HG02588 (cell line): ENCODE measurements around the gene USH2A.

Source experiments
- ATAC-seq: cut with Tn5 transposase; IDR thresholded peaks from one replicate; pipeline ENCODE4 v1.9.1; 2021; ENCODE audit warnings: mild to moderate bottlenecking, moderate library complexity; ENCODE audit not compliant: unreplicated experiment

USH2A gene

DNA sequence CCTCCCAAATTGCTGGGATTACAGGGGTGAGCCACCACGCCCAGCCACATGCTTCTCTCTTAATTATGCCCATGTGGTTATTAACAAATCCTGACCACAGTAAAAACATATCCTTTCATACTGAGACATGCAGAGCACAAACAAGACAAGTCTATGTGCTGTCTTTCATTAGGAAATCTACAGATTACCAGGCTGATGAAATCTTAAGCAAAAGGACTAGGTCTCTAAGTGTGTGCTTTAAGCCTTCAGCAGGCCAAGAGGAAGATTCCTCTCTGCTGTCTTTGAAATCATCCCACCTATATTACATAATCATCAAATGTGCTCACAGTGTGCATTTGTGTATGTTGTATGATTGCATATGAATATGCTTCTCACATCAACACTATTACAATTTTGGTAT is 436.8 kb downstream of the USH2A start:
- ATAC-seq: no peak

DNA sequence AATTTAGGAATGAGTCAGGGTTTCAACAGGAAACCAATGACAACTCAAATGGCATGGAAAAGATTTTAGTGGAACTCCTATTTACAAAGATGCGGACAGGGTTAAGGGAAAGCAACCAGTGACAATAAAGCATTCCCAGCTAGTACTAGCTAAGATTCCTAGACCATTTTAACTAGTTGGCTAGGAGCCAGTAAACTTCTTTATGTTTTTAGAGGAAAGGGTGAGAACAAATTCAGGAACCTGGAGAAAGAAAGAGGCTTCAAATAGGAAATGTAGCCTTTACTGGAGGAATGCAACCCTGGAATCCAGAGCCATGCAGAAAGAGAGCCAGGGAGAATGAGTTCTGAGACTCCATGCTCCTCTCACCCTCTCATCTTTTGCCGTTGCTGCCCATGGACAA is 439.6 kb downstream of the USH2A start:
- ATAC-seq: no peak

DNA sequence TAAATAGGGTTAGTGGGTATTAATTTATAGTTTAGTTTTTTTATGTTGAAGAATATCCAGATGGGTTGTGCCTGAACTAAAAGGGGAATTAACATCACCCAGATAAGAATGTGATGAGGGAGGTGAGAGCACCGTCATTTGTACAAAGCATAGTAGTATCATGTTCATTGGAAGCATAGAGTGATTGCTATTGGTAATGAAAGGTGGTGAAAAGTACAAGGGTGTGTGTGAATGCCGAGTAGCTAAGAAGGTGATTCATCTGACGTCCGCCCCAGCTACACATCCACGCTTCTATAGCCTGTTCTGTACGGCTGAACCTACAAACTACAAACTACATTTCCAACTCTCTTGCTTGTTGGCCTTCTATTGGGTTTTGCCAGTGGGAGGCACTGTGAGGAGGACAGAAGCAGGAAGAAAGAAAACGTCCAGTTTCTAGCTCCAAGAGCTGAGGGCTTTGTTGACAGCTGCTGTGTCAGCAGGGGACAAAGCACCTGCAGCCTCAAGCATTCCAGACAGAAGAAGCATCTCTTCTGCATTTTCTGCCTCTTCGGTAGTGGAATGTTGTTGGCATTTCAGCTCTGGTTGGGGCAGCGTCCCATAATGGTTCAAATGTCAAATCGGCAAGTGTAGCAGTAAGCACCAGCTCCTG is 451.3 kb downstream of the USH2A start:
- no peak for ATAC-seq

DNA sequence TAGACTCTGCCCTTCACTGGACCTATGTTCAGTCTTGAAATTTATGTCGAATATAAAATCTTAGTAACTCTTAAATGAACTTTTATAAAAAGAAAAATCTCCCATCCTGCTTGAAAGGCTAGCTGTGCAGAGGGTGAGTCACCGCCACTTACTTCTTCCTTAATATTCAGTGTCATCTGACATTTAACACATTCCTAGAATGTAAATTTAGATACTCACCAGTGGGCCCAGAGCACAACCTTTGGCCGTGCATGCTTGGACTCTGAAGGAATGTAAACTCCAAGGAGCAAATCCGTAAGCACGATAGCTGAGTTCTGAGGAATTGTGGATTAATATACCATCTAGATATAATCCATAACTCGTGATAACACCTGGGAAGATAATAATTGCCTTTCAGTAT is 452.8 kb downstream of the USH2A start:
- no peak for ATAC-seq

DNA sequence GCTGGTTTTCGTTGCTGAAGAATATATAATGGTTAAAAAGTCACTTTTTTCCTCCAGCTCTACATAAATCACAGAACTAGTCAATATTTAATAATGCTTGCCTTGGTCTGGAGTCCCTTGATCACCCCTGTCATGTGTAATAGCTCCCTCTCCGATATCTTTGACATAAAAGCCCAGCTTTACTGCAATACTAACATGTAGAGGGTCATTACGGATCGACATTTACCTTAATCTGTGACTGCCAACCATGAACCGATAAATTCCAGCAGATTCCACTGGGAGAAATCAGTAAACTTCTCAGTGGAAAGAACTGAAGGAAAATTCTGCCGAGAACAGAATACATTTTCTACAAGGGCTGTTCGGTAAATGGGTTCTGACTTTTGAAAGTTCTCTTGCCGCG is 459.6 kb downstream of the USH2A start:
- ATAC-seq: no peak

DNA sequence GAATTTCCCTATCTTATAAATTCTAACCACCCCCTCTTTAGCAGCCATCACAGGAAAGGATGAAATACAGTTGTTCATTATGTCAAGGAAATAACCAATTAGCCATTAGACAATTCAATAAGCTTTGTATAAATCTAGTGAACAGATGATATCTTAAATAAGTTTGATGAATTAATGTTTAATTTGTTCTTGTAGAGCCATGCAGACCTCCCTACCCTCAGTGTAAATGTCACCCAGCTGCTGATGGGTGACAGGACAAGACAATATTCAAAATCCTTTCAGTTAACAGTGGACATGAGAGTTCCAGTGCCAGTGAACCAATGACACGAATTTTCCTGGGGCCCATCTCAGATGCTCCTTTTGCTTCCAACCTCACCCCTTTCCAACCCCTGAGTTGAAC is 460.2 kb downstream of the USH2A start:
- no peak for ATAC-seq

DNA sequence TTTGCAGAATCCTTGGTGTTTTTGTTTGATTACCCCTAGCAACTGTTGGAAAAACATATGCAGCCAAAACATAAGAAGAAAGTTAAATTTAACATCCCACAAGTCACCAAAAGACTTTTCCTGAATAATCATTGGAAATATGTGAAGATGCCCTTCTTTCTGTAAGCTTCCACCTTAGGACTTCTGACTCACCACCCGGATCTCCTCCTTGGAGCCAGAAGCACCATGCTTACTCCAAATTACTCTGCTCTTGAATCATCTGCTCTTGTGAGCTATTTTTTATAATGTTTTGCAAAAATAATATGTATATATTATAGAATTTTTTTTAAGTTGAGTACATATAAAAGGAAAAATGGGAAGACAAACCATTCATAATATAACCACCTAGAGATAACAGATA is 464.4 kb downstream of the USH2A start:
- no peak for ATAC-seq

DNA sequence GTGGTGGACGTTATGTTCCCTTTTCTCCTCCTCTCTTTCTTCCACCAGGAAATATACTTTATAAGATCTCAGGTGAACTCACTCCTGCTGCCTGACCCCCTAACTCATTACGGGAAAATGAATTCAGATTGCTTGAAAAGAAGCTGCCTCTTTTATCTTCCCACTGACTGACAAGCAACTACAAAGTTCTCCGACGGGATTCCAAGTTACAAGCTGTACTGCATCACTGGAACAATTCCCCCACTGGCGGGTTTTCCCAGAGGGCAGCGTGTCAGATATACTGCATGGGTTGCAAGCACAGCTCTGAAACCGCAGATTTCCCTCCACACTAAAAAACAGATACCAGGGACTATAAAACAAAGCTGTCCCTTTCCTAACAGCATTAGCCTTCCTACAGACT is 465.6 kb downstream of the USH2A start:
- no peak for ATAC-seq

DNA sequence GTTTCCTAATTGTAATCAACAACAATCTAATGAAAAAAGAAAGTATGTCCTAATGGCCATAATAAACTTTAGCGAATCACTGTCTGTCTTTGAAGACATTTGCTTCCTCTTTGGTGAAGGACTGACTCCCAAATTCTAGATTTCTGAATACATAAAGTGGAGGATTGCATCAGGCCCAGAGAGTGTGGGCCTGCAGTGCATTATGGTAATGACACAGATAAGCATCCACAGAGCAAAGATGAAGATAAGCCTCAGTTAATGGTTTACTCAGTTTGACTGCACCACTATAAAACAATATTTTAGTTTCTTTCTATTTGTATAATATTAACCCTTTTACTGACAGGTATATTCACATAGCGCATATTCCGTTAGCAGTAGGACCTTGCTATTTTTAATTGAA is 490.7 kb downstream of the USH2A start:
- no peak for ATAC-seq

DNA sequence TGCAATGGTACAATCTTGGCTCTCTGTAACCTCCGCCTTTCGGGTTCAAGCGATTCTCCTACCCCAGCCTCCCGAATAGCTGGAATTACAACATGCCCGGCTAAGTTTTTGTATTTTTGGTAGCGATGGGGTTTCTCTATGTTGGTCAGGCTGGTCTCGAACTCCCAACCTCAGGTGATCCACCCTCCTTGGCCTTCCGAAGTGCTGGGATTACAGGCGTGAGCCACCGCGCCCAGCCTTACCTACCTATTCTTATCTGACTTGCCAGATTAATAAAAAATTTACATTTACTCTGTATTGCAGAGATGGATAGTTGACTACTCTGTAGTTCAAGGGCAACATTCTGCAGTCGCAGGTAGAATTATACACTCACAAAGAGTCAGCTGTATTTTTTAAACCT is 496.6 kb downstream of the USH2A start:
- no peak for ATAC-seq

DNA sequence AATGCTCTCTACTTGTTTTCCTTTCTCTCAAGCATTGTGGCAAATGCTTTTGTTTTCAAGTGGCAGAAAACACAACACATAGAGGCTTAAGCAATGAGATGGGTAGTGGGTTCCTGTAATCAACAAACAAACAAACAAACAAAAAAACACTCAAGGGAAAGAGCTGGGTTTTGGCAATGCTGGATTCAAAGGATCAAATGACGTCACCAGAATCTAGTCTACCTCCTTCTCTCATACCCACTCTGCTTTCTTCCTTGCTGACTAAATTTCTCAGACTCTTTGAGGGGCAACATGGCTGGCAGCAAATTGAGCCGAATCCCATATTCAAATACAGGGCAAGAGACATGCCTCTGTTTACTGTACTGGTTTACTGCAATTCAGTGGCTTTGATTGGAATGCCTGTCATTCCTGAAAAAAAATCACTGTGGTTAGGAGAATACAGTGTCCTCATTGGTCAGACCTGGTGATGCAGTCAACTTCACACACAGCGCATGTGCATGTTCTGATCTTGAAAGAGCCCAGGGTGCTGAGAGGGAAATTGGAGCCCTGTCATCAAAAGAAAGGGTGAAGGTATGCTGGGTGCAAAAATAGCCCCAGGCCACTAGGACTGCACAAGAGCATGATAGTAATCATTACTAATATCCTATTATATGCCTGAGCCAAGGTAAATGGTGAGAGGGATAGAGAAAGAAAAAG is 500.0 kb downstream of the USH2A start:
- no peak for ATAC-seq

DNA sequence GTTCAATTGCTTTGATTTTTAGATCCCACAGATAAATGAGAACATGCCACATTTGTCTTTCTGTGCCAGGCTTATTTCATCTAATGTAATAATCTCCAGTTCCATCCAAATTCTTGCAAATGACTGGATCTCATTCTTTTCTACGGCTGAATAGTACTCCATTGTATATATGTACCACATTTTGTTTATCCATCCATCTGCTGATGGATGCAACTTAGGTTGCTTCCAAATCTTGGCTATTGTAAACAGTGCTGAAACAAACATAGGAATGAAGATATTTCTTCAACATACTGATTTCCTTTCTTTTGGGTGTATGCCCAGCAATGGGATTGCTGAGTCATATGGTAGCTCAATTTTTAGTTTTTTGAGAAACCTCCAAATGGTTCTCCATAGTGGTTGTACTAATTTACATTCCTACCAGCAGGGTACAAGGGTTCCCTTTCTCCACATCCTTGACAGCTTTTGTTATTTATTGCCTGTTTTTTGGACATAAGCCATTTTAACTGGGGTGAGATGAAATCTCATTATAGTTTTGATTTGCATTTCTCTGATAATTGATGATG is 511.8 kb downstream of the USH2A start:
- no peak for ATAC-seq

DNA sequence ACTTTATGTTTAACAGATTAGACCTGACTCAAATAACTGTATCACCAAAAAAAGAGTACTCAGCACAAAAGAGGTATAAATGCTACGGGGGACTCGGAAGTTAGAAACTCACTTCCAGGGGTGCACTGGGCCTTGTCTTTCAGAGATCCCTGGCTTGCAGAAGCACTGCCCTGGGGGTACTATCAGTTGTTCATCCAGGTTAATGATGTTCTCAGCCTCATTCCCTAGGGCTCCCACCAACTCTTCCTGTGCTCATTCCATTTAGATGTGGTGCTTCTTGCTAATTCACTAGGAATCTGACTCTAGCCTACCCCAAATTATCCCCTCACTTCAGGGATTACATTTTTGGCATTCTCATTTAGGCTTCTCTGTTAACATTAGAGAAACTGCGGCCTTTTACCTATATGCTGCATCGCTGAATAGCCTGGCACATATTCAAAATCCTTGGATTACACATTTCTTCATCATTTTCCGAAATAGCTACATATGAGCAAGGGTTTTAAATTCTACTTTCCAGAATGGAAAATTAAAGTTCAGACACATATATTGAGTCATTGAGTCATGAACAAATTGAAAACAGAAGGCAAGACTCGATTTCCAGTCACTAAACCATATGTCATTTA is 517.6 kb downstream of the USH2A start:
- no peak for ATAC-seq

DNA sequence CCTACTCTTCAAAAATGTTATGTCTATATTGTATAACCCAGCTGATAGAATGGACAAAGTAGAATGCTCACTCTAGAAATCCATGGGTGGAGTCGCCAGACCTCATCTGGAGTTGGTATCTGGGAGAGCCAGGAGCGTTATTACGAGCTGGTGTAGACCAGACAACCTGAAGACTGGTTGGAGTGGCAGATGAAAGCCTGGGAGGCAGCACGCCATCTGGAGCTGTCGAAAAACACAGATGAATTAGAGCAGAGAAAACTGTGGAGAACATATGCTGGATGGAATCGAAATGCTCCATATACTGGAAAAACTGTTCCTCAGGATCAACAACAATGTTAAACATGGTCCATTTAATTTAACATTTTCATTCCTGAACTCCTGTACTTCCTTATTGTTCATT is 522.6 kb downstream of the USH2A start:
- ATAC-seq: no peak

DNA sequence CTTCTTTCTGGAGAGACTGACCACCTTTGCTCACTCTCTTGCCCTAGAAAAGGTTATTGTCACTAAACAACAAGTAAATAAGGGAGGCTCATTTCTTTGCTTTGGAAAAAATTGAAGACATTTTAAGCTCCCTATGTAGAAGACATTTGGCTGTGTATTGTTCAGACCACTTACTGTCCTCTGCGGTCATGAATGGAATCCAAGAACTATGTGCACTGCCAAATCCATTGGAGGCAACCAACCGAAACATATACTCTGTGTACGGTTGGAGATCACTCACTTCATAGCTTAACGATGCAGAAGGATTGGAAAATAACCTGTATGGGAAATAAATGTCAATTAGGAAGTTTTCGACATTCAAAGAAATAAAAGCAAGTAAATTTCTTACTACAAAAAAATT is 523.3 kb downstream of the USH2A start:
- ATAC-seq: no peak

DNA sequence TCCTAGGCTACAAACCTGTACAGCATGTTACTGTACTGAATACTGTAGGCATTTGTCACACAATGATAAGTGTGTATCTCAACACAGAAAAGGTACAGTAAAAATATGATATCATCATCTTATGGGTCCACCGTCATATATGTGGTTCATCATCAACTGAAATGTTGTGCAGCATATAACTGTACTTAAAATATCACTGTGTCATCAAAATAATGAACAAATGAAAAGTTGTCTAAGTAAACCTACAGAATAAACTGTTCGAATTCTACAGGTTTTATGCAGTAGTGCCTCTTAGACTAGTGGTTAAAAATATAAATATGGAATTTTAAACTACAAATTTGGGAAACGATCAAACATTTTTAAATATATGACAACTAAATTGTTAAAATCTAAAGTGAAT is 527.4 kb downstream of the USH2A start:
- no peak for ATAC-seq

DNA sequence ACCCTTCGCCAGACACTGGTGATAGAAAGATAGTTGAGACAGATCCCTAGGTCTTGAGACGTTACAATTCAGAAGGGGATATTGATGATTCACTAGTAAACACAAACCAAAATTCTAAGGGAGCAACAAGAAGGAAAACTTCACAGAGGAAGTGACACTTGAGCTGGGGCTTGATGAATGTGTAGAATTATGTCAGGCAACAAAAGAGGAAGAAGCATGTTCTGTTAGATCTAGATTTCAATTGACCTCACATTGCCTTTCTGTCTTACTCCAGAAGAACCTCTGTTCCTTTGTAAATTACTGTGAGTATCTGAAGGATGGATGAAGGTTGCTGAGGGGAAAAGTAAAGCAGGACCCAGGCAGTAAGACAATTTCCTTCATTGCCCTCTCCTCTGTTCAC is 528.0 kb downstream of the USH2A start:
- no peak for ATAC-seq

DNA sequence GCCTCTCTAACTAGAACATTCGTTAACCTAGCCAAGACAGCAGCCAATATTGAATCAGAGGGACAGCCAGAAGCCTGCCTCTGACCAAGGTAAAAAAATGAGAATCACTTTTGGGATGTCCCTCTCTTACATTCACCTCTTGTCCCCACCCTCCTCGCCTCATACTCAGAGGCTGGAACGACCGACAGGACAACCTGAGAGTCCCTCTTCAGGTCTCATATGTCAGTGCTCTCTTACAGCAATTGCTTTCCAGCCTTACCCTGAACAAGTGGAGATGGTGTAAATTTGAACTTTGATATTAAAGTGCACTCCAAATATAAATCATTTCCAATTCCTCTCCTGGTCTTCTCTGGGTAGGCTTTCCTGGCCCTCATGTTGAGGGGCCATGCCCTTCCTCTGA is 528.6 kb downstream of the USH2A start:
- ATAC-seq: no peak

DNA sequence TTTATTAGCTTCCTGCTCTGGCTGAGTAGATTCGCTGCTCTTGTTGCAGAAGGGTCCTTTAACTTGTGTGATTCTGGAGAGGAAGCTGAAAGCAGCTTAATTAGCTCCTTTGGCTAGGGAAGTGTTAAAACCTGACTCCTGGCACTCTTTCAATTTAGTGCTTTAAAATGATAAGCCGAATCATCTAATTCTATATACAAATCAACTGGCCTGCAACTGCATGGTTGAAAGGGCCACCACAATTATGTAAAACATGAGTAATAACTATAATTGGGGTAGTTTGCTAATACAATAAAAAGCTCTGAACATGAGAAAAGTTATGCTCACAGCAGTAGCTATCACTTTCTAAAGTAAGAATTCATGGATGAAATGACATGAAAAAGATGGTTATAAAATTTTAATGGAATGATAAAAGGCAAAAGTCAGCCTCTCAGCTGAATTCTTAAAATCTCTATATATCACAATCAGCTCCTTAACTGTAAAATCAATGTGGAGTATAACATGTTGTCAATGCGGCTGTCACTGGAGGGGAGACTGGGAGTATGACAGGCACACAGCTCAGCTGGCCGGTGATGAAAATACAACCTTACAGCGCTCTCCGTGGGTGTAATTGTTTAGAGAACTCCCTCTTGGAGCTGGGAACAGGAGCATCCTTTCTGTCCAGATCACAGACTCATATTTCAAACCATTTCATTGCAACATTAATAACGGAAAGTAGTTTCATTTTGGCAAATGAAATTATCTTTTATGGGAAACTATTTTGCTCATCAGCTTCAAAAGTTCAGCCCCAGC is 531.8 kb downstream of the USH2A start:
- ATAC-seq: no peak

DNA sequence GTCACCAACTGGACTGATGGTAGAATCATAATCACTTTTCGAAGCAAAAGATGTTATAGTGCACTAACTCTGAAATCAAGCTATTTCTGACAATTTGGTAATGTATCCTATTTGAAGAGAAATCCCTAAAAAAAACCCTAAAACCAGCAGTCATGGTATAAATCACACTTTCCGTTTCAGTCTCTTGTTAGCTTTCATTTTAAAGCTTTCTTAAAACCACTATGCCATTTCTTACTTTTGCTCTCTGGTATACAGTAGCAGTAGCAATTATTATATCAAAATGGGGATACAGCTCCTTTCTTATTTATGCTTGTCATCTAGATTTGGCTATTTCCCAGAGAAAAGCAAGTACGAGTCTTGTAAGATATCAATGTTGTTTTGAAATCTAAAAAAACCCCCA is 532.8 kb downstream of the USH2A start:
- peak; percentile 66 for ATAC-seq

DNA sequence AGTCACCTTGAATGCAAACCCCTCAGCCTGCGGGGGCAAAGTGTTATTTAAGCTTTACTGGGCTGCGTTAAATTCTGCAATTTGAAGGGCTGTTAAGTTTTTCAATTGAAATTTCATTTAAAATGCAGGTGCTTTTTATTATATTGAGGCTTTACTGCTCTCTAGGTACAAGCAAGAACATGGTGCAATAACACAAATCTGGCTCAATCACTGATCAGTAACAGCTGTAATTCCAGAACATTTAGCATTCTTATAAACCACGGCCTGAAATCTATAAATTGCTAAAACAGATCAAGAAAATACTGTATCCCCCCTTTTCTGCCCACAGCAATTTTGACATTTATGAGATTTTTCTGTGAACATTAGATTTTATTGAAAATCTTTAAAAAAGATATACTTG is 533.4 kb downstream of the USH2A start:
- ATAC-seq: no peak
